Measurements from ENCODE around the gene CCBE1.

DNA sequence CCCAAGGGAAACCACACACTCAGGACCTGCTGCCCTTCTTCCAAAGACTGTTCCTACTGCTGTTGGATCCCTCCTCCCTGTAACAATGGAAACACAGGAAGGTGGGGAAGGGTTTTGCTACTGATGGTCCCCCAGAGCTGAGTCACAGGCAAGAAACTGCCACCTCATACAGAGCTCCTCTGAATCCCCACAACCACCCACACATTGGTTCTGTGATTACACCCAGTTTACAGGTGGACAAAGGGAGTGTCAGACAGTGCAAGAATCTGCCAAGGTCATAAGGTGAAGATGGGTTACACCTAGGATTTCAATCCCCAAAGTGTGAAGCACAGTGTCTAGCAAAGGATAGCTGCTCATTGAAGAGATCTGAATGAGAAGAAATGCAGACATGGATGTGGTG, 196.5 kb downstream of the CCBE1 start:
- TF ChIP-seq POLR2A (IDR thresholded peaks at IDR 0.05) = no peak
- TF ChIP-seq CTCF (IDR thresholded peaks at IDR 0.05) = no peak

Data from uterus (tissue), 2 donors.